GM06990 (cell line): Measurements from ENCODE around the gene PCBP3.

ENCODE experiments used
- DNase-seq: peaks from one replicate; pipeline ENCODE4 v3.0.0-alpha.2; 2011; ENCODE audit not compliant: insufficient read length; ENCODE audit errors: extremely low read depth
- H3K27me3 ChIP-seq: replicated peaks from 2 replicates; pipeline ENCODE4 v1.6.0; 2011; ENCODE audit warnings: low read length; ENCODE audit not compliant: control insufficient read depth, insufficient read depth
- H3K36me3 ChIP-seq: 2 replicates; pipeline ENCODE4 v1.5.1; 2011; ENCODE audit warnings: low read length; ENCODE audit not compliant: control insufficient read depth, insufficient read depth
- H3K4me3 ChIP-seq: replicated peaks from 2 replicates; pipeline ENCODE4 v1.5.1; 2011; ENCODE audit warnings: low read depth, mild to moderate bottlenecking, control low read depth, low read length
- TF ChIP-seq, protein P1 (sequence below): IDR thresholded peaks from 2 replicates; pipeline ENCODE4 v1.5.1; 2011; ENCODE audit warnings: low read length, control low read depth, mild to moderate bottlenecking, inconsistent platforms; ENCODE audit not compliant: insufficient read depth, poor library complexity, severe bottlenecking

The PCBP3 gene

DNA sequence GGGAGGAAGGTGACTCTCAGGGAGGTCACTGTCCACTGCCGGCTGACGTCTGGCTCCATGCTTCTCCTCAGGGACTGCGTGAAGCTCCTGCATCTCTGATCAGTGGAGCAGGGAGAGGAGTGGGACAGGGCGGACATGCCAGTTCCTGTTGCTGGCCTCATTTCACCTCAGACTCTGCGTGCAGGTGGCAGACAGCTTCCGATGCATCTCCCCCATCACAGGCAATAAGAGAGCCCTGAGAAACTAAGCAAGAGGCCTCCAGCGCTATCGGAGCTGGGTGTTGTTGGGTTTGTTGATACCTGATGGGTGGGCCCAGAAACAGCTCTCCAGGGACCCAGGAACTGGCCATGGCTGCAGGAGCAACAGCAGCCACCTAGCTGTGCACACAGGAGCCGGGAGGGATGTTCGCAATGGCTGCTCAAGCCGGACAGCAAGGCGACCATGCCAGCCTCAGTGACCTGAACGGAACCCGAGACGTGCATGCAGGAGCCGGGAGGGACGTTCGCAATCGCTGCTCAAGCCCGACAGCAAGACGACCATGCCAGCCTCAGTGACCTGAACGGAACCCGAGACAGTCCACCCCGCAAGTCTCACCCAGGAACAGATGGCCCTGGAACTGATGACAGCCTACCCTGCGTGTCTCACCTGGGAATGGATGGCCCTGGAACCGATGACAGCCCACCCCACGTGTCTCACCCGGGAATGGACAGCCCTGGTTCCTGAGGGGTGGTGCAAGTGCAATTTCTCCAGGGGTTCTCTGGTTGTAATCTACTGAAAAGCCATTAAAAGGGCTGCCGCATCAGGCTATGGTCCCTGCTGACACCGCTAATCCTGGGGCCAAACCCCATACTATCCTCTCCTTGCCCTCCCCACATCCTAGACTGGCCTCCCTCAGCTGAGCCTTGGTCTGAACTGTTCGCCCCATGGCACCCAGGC lies 14.2 kb upstream of the PCBP3 start:
- Histone ChIP-seq H3K36me3 (no peaks in the 10 kb centered on the region), H3K4me3 (no peak overlapping the region), H3K27me3 (no peaks in the 10 kb centered on the region; the same call in 1 of the 2 replicates)
- no peak for DNase-seq
- TF ChIP-seq, protein P1, sequence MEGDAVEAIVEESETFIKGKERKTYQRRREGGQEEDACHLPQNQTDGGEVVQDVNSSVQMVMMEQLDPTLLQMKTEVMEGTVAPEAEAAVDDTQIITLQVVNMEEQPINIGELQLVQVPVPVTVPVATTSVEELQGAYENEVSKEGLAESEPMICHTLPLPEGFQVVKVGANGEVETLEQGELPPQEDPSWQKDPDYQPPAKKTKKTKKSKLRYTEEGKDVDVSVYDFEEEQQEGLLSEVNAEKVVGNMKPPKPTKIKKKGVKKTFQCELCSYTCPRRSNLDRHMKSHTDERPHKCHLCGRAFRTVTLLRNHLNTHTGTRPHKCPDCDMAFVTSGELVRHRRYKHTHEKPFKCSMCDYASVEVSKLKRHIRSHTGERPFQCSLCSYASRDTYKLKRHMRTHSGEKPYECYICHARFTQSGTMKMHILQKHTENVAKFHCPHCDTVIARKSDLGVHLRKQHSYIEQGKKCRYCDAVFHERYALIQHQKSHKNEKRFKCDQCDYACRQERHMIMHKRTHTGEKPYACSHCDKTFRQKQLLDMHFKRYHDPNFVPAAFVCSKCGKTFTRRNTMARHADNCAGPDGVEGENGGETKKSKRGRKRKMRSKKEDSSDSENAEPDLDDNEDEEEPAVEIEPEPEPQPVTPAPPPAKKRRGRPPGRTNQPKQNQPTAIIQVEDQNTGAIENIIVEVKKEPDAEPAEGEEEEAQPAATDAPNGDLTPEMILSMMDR = no peak

DNA sequence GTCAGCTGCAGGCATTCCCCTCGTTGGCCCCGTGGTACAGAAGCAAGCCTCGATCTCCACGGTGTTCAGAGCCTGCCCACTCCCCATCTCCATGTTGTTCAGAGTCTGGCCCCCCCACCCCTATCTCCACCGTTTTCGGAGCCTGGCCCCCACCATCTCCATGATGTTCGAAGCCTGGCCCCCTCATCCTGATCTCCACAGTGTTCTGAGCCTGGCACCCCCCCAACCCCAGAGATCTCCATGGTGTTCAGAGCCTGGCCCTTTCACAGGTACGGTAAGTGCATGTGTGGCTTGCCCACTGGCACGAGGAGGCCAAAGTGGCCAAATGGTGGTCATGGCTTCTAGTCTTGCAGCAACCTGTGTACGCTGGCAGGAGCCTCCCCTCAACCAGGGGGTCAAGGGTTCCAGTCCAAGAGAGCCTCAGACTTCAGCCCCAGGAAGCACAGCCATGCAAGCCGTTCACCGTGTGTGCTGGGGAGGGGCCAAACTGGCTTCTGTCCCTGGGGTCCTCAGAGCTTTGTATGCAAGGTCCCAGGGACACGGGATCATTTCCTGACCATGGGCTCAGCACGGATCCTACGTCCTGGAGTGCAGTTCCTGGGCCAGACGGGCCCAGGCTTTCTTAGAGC lies 13.3 kb upstream of the PCBP3 start:
- Histone ChIP-seq H3K36me3 (no peaks in the 10 kb centered on the region), H3K4me3 (no peak overlapping the region), H3K27me3 (no peaks in the 10 kb centered on the region; the same call in 1 of the 2 replicates)
- no peak for DNase-seq
- TF ChIP-seq, protein P1 = no peak

DNA sequence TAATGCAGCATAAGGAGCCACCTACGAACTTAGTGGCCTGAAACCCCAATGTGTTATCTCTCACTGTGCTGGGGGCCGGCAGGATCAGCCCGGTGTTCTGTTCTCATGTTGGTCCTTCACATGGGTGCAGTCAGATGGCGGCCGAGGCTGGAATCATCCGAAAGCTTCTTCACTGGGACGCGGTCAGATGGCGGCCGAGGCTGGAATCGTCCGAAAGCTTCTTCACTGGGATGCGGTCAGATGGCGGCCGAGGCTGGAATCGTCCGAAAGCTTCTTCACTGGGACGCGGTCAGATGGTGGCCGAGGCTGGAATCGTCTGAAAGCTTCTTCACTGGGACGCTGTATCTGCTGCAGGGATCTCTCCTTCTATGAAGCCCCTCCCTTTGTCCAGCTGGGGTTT lies 12.6 kb upstream of the PCBP3 start:
- H3K27me3 ChIP-seq = no peaks in the 10 kb centered on the region; the same call in 1 of the 2 replicates
- H3K36me3 ChIP-seq = no peaks in the 10 kb centered on the region
- DNase-seq = no peak
- no peak overlapping the region for H3K4me3 ChIP-seq
- TF ChIP-seq, protein P1 = no peak

DNA sequence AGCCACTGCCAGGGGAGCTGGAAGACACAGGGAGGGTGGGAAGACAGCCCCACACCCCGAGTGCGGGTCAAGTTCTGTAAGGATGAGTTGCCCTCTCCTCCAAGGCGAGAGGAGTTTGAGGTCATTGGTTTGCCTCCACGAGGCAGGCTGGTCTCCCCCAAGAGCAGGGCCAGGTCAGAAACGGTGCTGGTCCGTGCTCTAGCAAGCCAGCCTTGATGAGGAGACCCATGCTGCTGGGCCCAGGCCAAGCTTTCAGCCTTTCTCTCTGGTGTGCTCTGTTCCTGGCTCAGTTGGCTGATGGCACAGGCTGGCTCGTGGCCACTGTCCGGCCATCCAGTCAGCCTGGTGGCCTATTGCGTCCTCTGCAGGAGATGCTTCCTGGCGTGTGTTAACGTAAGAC lies 12.0 kb upstream of the PCBP3 start:
- no peak overlapping the region for H3K4me3 ChIP-seq
- TF ChIP-seq, protein P1 = no peak
- H3K36me3 ChIP-seq = no peaks in the 10 kb centered on the region
- DNase-seq = no peak
- H3K27me3 ChIP-seq = no peaks in the 10 kb centered on the region; the same call in 1 of the 2 replicates

DNA sequence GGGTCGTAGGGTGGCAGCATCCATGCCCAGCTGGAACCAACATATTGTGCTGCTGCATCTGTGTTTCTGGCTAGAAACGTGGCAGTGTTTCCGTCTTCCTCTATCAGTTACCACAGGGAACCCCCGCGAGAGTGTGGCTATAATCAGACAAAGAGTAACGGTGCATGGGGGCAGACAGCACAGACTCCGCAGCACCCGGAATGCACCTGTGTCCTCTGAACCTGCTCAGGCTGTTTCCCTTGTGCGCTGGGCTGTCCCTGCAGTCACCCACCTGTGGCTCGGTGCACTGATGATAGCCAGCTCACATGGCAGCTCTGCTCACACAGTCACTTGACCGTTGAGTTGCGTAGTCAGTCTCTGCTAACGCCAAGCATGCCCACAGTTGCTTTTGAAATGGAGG lies 11.4 kb upstream of the PCBP3 start:
- no peaks in the 10 kb centered on the region; the same call in 1 of the 2 replicates for H3K27me3 ChIP-seq
- no peak overlapping the region for H3K4me3 ChIP-seq
- no peaks in the 10 kb centered on the region for H3K36me3 ChIP-seq
- TF ChIP-seq, protein P1 = no peak
- DNase-seq = no peak
